RPMI7951 (cell line): ENCODE results near the gene NFKBIL1. TPM values are rescaled to one million over a fixed set of nuclear protein-coding genes. Genes with fewer than 3 reads are reported as not detected.
"Not testable (repeated sequence)": the region's sequence is repeated elsewhere in the genome, so short reads cannot be mapped to it uniquely, and the experiment has no call there.

Experiments used
- DNase-seq: peaks from one replicate; pipeline ENCODE4 v3.0.0-alpha.2; 2012; ENCODE audit warnings: low read depth
- total RNA-seq: library from RNA; depleted of rRNA; stranded (reverse); fragments of >200 nt; shearing (Covaris generic); gene quantifications from 2 replicates; pipeline ENCODE4 v1.2.3, GENCODE V29; 2014; rRNA removed

NFKBIL1 gene, protein sequence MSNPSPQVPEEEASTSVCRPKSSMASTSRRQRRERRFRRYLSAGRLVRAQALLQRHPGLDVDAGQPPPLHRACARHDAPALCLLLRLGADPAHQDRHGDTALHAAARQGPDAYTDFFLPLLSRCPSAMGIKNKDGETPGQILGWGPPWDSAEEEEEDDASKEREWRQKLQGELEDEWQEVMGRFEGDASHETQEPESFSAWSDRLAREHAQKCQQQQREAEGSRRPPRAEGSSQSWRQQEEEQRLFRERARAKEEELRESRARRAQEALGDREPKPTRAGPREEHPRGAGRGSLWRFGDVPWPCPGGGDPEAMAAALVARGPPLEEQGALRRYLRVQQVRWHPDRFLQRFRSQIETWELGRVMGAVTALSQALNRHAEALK
- total RNA-seq, result 25.0 and 27.5 TPM in 2 replicates

DNA sequence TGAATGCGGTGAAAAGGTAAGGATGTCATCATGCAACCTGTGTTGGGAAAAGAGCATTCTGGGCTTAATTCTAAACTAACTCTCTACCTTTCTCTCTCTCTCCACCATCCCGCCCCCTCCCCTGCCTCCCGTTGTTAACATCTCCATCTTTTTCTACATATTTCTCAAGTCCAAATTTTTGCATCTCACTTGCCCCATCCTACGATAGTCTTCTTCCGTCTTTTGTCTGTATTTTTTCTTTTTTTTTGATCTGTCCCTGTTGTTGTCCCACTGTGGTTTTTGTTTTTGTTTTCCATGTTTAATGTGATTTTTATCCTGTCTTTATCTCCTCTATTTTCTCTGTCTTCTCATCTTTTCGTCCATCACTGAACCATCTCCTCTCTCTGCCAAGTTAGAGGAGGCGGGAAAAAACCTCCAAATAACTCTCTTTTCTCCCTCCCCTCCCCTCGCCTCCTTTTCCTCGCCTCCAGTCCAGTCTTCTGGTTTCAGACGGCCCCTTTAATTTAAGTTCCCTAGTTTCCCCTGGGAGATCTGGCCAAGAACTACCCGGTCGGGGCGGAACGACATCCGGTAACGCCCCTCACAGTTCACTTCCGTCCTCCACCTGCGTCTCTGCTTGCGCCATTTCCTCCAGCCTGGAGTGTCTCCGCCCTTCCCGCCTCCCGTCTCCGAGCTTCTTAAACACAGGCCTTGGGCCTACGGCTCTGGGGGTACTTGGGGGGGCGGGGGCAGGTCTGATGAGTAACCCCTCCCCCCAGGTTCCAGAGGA lies at the start of gene NFKBIL1:
Gene NFKBIL1, plus strand, starts transcription at position 651 of the 769 bp plus-strand sequence. Its CDS starts 87 bp downstream, at position 738.
- peak; percentile 98 for DNase-seq

GRCh38 chr6:31498748-31499147 lies 48.7 kb upstream of the NFKBIL1 start:
- DNase-seq, result no peak

GRCh38 chr6:31499648-31500047 lies 47.8 kb upstream of the NFKBIL1 start:
- not testable (repeated sequence) for DNase-seq

- no peak for DNase-seq
Observed at GRCh38 chr6:31502586-31502985, 44.8 kb upstream of the NFKBIL1 start.

DNA sequence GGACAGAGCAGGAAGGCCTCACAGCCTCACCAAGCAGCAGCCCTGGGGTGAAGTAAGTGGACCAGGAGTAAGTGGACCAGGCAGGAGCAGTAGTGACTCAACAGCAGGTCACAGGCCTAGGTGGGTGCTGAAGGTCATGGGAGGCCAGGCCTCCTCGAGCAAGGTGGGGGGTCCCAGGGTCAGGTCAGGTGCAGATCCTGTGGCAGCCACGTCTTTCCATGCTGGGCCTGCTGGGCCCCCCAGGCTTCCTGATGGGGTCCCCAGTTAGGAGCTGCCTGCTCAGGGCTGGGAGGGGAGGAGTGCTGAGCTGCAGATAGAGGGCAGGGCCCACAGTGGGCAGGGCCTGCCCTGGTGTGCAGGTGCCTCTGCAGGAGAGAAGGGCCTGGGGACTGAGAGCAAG lies 38.4 kb upstream of the NFKBIL1 start:
- not testable (repeated sequence) for DNase-seq

- no peak for DNase-seq
Observed at GRCh38 chr6:31510007-31510406, 37.4 kb upstream of the NFKBIL1 start.

DNA sequence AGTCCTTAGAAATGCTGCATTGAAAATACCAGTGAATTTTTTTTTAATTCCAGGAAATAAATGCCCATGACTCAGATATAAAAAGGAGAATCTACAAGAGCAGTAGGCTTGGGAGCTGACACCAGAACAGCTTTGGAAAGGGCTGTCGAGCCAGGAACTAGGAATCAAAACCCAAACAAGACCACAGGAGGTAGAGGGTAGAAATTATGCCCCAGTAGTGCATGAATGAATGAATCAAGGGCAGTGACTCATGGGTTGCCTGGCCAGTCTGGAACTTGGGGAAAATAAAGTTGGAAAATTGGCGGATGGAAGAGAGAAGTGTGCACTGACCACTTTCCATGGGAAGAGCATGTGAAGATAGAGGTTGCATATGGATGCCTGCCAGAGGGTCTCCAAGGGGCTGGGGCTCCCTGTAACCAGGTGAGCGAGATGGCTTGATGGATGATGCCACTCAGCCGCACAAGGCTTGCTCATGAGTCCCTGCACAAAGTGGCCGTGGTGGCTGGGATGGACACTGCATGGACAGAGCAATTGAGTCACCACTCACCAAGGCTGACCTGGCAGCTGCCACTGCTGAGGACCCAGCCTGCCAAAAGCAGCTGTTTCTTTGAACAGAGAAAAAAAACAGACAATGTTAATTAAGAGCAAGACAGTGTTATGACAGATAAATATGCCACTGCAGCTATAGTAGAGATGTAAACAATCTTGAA lies 33.8 kb upstream of the NFKBIL1 start:
- peak; percentile 50 for DNase-seq

GRCh38 chr6:31521835-31522234 lies 25.6 kb upstream of the NFKBIL1 start:
- DNase-seq, result no peak

DNA sequence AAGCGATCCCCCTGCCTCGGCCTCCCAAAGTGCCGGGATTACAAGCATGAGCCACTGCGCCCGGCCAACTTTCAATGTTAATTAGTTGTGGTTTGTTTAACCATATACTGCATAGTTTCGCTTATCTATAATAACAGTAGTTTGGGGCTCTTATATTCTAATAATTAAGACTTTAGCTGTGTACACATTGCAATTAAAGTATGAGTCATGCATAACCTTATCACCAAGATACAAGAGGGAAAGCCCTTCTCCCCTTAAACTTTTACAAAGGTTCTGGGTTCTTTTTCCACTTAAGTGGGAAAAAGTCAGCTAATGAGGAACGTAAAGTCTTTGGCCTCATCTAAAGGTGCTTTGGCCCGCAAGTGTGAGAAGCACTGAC lies 21.9 kb upstream of the NFKBIL1 start:
- DNase-seq, result no peak

- DNase-seq, result no peak
Observed at GRCh38 chr6:31525932-31526591, 21.3 kb upstream of the NFKBIL1 start.

DNA sequence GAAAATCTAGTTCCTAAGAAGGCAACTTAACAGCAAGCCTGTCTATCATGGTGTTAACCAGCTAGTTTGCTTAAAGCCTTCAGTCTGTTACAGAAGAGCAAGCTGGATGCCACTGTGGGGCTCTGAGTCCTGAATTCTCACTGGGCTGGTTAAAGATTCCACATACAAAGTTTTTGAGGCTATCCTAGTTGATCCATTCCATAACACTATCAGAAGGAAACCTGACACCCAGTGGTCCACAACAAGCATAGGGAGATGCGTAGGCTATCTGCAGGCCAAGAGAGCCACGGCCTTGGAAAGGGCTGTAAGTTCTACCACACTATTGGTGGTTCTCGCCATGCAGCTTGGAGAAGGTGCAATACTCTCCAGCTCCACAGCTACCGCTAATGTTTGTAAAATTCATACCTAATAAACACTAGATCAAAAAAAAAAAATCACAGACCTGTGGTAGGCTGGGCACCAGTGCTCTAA lies 19.1 kb upstream of the NFKBIL1 start:
- no peak for DNase-seq

- DNase-seq, result no peak
Observed at GRCh38 chr6:31528821-31529328, 18.5 kb upstream of the NFKBIL1 start, which contains the start of gene MCCD1. MCCD1 (plus strand) TSS chr6:31528962; CDS start chr6:31529015, 53 bp downstream.

DNA sequence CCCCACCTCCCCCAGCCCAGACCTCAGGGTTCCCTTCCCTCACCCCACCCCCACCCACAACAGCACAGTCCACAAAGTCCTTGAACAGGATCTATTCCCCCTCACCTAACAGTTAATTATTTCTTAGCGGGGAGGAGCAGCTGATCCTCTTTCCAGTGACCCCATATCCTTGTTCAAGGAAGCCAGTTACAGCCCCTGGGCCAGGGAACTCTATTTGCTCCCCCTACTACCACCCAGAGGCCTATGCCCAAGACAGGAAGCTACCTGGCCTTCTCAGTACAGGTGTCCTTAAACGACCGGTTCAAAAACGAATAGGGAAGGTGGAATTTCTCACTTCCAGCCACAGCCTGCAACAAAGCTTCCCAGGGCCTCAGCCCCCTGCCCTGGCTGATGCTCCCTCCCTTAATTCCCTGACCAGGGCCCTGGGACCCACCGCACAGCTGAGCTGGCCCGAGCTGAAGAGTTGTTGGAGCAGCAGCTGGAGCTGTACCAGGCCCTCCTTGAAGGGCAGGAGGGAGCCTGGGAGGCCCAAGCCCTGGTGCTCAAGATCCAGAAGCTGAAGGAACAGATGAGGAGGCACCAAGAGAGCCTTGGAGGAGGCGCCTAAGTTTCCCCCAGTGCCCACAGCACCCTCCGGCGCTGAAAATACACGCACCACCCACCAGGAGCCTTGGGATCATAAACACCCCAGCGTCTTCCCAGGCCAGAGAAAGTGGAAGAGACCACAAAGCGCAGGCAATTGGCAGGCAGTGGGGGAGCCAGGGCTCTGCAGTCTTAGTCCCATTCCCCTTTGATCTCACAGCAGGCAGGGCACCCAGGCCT lies 17.9 kb upstream of the NFKBIL1 start:
- DNase-seq, result peak; percentile 54

DNA sequence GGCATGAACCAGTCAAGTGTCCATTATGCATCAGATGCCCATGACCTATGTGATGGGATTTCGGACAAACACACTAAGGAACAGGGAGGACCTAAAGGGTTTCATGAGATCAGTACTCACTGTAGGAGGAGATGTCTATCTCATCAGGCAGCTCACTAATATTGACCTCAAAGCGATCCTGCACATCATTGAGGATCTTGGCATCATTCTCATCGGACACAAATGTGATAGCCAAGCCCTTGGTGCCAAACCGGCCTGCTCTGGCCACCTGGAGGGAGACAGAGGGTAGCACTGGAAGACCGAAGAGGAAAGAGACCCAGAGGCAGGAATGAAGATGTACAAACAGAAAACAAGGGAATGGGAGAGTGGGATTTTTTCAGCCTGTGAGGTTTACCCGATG lies 16.7 kb upstream of the NFKBIL1 start:
- no peak for DNase-seq

DNA sequence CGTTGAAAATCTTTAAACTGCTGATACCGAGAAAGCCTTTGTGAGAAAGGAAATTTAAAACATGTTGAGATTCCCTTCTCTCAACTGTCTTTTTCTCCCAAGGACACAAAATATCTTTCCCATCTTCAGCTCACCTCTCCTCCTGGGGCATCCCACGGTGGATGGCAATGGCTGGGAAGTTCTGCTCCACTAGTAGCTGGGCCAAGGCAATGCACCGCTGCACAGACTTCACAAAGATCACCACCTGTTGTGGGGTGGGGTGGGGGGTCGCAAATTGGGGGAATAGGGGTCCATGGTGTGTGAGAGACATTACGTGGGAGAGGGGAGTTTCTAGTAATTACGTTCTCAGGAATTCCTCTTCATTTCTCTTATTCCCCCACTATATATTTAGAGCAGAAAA lies 16.2 kb upstream of the NFKBIL1 start:
- DNase-seq, result no peak

DNA sequence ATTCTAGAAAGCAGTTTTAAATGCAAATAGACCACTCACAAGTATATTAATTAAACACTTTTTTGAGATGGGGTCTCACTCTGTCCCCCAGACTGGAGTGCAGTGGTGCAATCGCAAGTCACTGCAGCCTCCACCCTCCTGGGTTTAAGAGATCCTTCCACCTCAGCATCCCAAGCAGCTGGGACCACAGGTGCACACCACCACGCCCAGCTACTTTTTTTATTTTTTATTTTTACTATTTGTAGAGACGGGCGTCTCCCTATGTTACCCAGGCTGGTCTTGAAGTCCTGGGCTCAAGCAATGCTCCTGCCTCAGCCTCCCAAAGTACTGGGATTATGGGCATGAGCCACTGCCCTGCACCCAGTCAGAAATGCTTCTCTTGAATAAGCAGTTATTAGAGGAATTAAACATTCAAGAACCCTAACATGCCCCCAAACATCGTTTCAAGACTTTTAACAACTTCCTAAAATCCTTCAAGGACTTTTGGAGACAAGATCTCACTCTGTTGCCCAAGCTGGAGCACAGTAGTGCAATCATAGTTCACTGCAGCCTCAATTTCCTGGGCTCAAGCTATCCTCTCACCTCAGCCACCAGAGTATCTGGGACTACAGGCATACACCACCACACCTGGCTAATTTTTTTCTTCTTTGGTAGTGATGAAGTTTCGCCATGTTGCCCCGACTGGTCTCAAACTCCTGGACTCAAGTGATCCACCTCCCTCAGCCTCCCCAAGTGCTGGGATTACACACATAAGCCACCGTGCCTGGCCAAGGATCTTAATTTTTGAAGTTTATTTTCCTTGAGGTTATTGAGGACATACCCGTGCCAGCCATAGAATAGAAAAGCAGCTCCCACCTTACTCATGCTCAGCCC lies 15.4 kb upstream of the NFKBIL1 start:
- no peak for DNase-seq

- no peak for DNase-seq
Observed at GRCh38 chr6:31532644-31533454, 14.6 kb upstream of the NFKBIL1 start.

GRCh38 chr6:31533455-31533841 lies 14.0 kb upstream of the NFKBIL1 start:
- DNase-seq, result no peak

- DNase-seq, result no peak
Observed at GRCh38 chr6:31534011-31534410, 13.4 kb upstream of the NFKBIL1 start.
